Hematopoietic multipotent progenitor cell treated with erythropoietin and hydrocortisone succinate and interleukin-3 and kit ligand, for 8 days (in vitro differentiated cells): Measurements from ENCODE around the gene CDH10.

ENCODE experiments used
- DNase-seq: peaks from one replicate; pipeline ENCODE4 v3.0.0-alpha.2; 2015

CDH10 gene

GRCh38 chr5:24595329-24595728 lies 49.4 kb downstream of the CDH10 start:
- DNase-seq, result no peak

- DNase-seq, result no peak
Measured at GRCh38 chr5:24591426-24591825, 53.4 kb downstream of the CDH10 start.

GRCh38 chr5:24589566-24589965 lies 55.2 kb downstream of the CDH10 start:
- DNase-seq, result no peak

- DNase-seq, result no peak
Measured at GRCh38 chr5:24585751-24586150, 59.0 kb downstream of the CDH10 start.

- no peak for DNase-seq
Measured at GRCh38 chr5:24571302-24571701, 73.5 kb downstream of the CDH10 start.

GRCh38 chr5:24566933-24567332 lies 77.8 kb downstream of the CDH10 start:
- DNase-seq, result no peak

- no peak for DNase-seq
Measured at GRCh38 chr5:24555229-24555628, 89.5 kb downstream of the CDH10 start.

GRCh38 chr5:24547132-24547531 lies 97.6 kb downstream of the CDH10 start:
- DNase-seq, result no peak

GRCh38 chr5:24539613-24540012 lies 105.2 kb downstream of the CDH10 start:
- no peak for DNase-seq

GRCh38 chr5:24538346-24538745 lies 106.4 kb downstream of the CDH10 start:
- DNase-seq, result no peak

GRCh38 chr5:24535646-24536045 lies 109.1 kb downstream of the CDH10 start:
- no peak for DNase-seq

- no peak for DNase-seq
Measured at GRCh38 chr5:24530906-24531305, 113.9 kb downstream of the CDH10 start.

GRCh38 chr5:24525414-24525813 lies 119.4 kb downstream of the CDH10 start:
- no peak for DNase-seq

GRCh38 chr5:24512423-24512822 lies 132.4 kb downstream of the CDH10 start:
- DNase-seq, result no peak

- no peak for DNase-seq
Measured at GRCh38 chr5:24510523-24510988, 134.2 kb downstream of the CDH10 start.

GRCh38 chr5:24509943-24510342 lies 134.8 kb downstream of the CDH10 start:
- DNase-seq, result no peak

- no peak for DNase-seq
Measured at GRCh38 chr5:24505258-24505657, 139.5 kb downstream of the CDH10 start.

GRCh38 chr5:24497591-24498157 lies 147.1 kb downstream of the CDH10 start:
- no peak for DNase-seq

GRCh38 chr5:24497145-24497544 lies 147.6 kb downstream of the CDH10 start:
- DNase-seq, result no peak

- no peak for DNase-seq
Measured at GRCh38 chr5:24496268-24496667, 148.5 kb downstream of the CDH10 start.

- no peak for DNase-seq
Measured at GRCh38 chr5:24492229-24492628, 152.5 kb downstream of the CDH10 start.

- no peak for DNase-seq
Measured at GRCh38 chr5:24491490-24491889, 153.3 kb downstream of the CDH10 start.

- DNase-seq, result no peak
Measured at GRCh38 chr5:24487368-24488229, 157.2 kb downstream of the CDH10 start.

- DNase-seq, result no peak
Measured at GRCh38 chr5:24480952-24481351, 163.8 kb downstream of the CDH10 start.

GRCh38 chr5:24477958-24478357 lies 166.8 kb downstream of the CDH10 start:
- DNase-seq, result no peak
